Measurements from ENCODE around the gene ASB12.
"Not testable (repeated sequence)": the region's sequence is repeated elsewhere in the genome, so short reads cannot be mapped to it uniquely, and the experiment has no call there.

The ASB12 gene

GRCh38 chrX:64230123-64230970 is at the start of gene ASB12:
Gene ASB12, minus strand, starts transcription at chrX:64230607. Its CDS starts 4,957 bp downstream, at chrX:64225650.
- in situ Hi-C loops (cut with HindIII; ENCODE audit: low sequenced_read_pairs), result no loop called here

GRCh38 chrX:64265265-64265664 is 34.9 kb upstream of the ASB12 start:
- in situ Hi-C loops (cut with HindIII; ENCODE audit: low sequenced_read_pairs), result no loop called here

- in situ Hi-C loops (cut with HindIII; ENCODE audit: low sequenced_read_pairs), result no loop called here
These were observed 1.3 kb downstream of the ASB12 start for GRCh38 chrX:64229154-64229553.

GRCh38 chrX:64218023-64218422 is 12.4 kb downstream of the ASB12 start:
- in situ Hi-C loops (cut with HindIII; ENCODE audit: low sequenced_read_pairs), result no loop called here

- in situ Hi-C loops (cut with HindIII; ENCODE audit: low sequenced_read_pairs), result not testable (repeated sequence)
These were observed 16.4 kb downstream of the ASB12 start for GRCh38 chrX:64213989-64214388.

GRCh38 chrX:64206556-64207162 is 23.7 kb downstream of the ASB12 start:
- in situ Hi-C loops (cut with HindIII; ENCODE audit: low sequenced_read_pairs), result no loop called here

- in situ Hi-C loops (cut with HindIII; ENCODE audit: low sequenced_read_pairs), result no loop called here
These were observed 24.5 kb downstream of the ASB12 start for GRCh38 chrX:64205735-64206501.

GRCh38 chrX:64205441-64205734 is 25.0 kb downstream of the ASB12 start, which contains the start of gene AMER1:
Gene AMER1, minus strand, starts transcription at chrX:64205708. Its CDS starts 12,422 bp downstream, at chrX:64193286.
- in situ Hi-C loops (cut with HindIII; ENCODE audit: low sequenced_read_pairs), result no loop called here

- in situ Hi-C loops (cut with HindIII; ENCODE audit: low sequenced_read_pairs), result no loop called here
These were observed 25.5 kb downstream of the ASB12 start for GRCh38 chrX:64204701-64205440.

- in situ Hi-C loops (cut with HindIII; ENCODE audit: low sequenced_read_pairs), result no loop called here
These were observed 26.2 kb downstream of the ASB12 start for GRCh38 chrX:64204252-64204651.

GRCh38 chrX:64202808-64203325 is 27.5 kb downstream of the ASB12 start:
- in situ Hi-C loops (cut with HindIII; ENCODE audit: low sequenced_read_pairs), result no loop called here

- in situ Hi-C loops (cut with HindIII; ENCODE audit: low sequenced_read_pairs), result no loop called here
These were observed 32.4 kb downstream of the ASB12 start for GRCh38 chrX:64198036-64198435.

GRCh38 chrX:64196606-64197005 is 33.8 kb downstream of the ASB12 start:
- in situ Hi-C loops (cut with HindIII; ENCODE audit: low sequenced_read_pairs), result no loop called here

GRCh38 chrX:64195862-64196261 is 34.5 kb downstream of the ASB12 start:
- in situ Hi-C loops (cut with HindIII; ENCODE audit: low sequenced_read_pairs), result no loop called here

GRCh38 chrX:64192673-64193072 is 37.7 kb downstream of the ASB12 start:
- in situ Hi-C loops (cut with HindIII; ENCODE audit: low sequenced_read_pairs), result no loop called here

GRCh38 chrX:64192040-64192439 is 38.4 kb downstream of the ASB12 start:
- in situ Hi-C loops (cut with HindIII; ENCODE audit: low sequenced_read_pairs), result no loop called here

- in situ Hi-C loops (cut with HindIII; ENCODE audit: low sequenced_read_pairs), result no loop called here
These were observed 39.0 kb downstream of the ASB12 start for GRCh38 chrX:64191281-64192010.

GRCh38 chrX:64190136-64190740 is 40.2 kb downstream of the ASB12 start:
- in situ Hi-C loops (cut with HindIII; ENCODE audit: low sequenced_read_pairs), result no loop called here

- in situ Hi-C loops (cut with HindIII; ENCODE audit: low sequenced_read_pairs), result no loop called here
These were observed 41.5 kb downstream of the ASB12 start for GRCh38 chrX:64188901-64189300.

GRCh38 chrX:64187762-64188150 is 42.7 kb downstream of the ASB12 start:
- in situ Hi-C loops (cut with HindIII; ENCODE audit: low sequenced_read_pairs), result no loop called here

Data from endothelial cell of hepatic sinusoid (primary cell).